Astrocyte (in vitro differentiated cells and primary cell): Measurements from ENCODE around the gene RAB31.

Experiments used
- EZH2 ChIP-seq: IDR thresholded peaks from 2 replicates; pipeline ENCODE4 v1.6.1; 2012; ENCODE audit warnings: mild to moderate bottlenecking, low read length, inconsistent platforms; ENCODE audit not compliant: insufficient read depth
- TF ChIP-seq, protein P1 (sequence below): IDR thresholded peaks from 2 replicates; pipeline ENCODE4 v1.5.1; 2011; ENCODE audit warnings: low read depth, mild to moderate bottlenecking, inconsistent platforms, low read length, moderate library complexity; ENCODE audit not compliant: insufficient read depth

DNA sequence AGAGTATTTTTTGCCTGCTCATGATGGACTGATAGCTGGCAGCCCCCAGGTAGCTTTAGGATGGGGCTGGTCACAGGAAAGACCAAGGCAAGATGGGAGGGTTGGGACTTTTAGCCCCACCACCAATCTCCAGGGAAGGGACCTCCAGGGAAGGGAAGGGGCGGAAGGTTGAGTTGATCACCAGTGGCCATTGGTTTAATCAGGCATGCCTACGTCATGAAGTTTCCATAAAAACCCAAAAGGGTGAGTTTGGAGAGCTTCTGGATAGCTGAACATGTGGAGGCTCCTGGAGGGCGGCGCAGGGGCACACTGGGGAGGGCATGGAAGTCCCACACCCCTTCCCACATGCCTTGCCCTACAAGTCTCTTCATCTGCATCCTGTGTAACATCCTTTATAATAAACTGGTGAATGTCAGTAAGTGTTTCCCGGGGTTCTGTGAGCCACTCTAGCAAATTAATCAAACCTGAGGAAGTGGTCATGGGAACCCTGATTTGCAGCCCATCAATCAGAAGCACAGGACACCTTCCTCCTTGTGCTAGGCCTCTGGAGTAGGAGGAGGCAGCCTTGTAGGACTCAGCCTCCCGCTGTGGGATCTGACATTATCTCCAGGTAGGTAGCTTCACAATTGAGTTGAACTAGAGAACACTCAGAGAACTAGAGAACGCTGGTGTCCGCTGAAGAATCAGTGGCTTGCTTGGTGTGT is 30.3 kb downstream of the RAB31 start:
- TF ChIP-seq, protein P1, sequence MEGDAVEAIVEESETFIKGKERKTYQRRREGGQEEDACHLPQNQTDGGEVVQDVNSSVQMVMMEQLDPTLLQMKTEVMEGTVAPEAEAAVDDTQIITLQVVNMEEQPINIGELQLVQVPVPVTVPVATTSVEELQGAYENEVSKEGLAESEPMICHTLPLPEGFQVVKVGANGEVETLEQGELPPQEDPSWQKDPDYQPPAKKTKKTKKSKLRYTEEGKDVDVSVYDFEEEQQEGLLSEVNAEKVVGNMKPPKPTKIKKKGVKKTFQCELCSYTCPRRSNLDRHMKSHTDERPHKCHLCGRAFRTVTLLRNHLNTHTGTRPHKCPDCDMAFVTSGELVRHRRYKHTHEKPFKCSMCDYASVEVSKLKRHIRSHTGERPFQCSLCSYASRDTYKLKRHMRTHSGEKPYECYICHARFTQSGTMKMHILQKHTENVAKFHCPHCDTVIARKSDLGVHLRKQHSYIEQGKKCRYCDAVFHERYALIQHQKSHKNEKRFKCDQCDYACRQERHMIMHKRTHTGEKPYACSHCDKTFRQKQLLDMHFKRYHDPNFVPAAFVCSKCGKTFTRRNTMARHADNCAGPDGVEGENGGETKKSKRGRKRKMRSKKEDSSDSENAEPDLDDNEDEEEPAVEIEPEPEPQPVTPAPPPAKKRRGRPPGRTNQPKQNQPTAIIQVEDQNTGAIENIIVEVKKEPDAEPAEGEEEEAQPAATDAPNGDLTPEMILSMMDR, result no peak
- TF ChIP-seq EZH2, result no peak
